H1 (cell line): Measurements from ENCODE around the gene NAA10. TPM values are rescaled to one million over a fixed set of nuclear protein-coding genes. Genes with fewer than 3 reads are reported as not detected.

Experiments used
- ATF2 ChIP-seq: IDR thresholded peaks from 2 replicates; pipeline ENCODE4 v1.6.1; 2012; ENCODE audit warnings: low read length, inconsistent platforms
- BACH1 ChIP-seq: IDR thresholded peaks from 2 replicates; pipeline ENCODE4 v1.6.1; 2012; ENCODE audit warnings: low read length, improper control_type of control experiment
- CEBPB ChIP-seq: IDR thresholded peaks from 2 replicates; pipeline ENCODE4 v1.6.1; 2012; ENCODE audit warnings: low read depth, low read length
- CHD1 ChIP-seq: IDR thresholded peaks from 2 replicates; pipeline ENCODE4 v1.6.1; 2012; ENCODE audit warnings: low read depth, low read length, improper control_type of control experiment
- CTBP2 ChIP-seq: IDR thresholded peaks from 2 replicates; pipeline ENCODE4 v1.7.0; 2011; ENCODE audit warnings: borderline replicate concordance, mild to moderate bottlenecking, moderate library complexity, mixed read lengths, low read length; ENCODE audit not compliant: insufficient read depth, insufficient read length
- KDM5A ChIP-seq: fragments of 200-600 bp; IDR thresholded peaks from 2 replicates; pipeline ENCODE4 v1.7.1; 2012; ENCODE audit warnings: mild to moderate bottlenecking, low read length, inconsistent platforms, mixed read lengths
- SAP30 ChIP-seq: fragments of 300-600 bp; sonication (generic); IDR thresholded peaks from 2 replicates; pipeline ENCODE4 v1.7.1; 2012; ENCODE audit warnings: low read length, moderate library complexity, mild to moderate bottlenecking, inconsistent platforms; ENCODE audit not compliant: insufficient read depth, insufficient replicate concordance
- SIX5 ChIP-seq: IDR thresholded peaks from 2 replicates; pipeline ENCODE4 v1.6.1; 2011; ENCODE audit warnings: mild to moderate bottlenecking, low read depth, low read length
- ZNF274 ChIP-seq: IDR thresholded peaks from 2 replicates; pipeline ENCODE4 v1.7.0; 2012; ENCODE audit warnings: low read length, borderline replicate concordance; ENCODE audit errors: extremely low read depth
- polyA plus RNA-seq, 7 experiments: library from polyadenylated mRNA; depleted of rRNA in 3 of 7; stranded (reverse) in 5 of 7; unstranded in 2 of 7; fragments of >200 nt in 5 of 7; fragments of 200-250 nt in 2 of 7; gene quantifications; 1 replicate in 5 of 7; 2 replicates in 1 of 7; 4 replicates in 1 of 7; pipeline versions ENCODE4 v1.2.1 to v1.2.3, GENCODE V29; 2011 to 2013; ENCODE audit warnings: missing spikeins in 2 of 7, mixed read lengths in 2 of 7
- total RNA-seq: library from RNA; stranded (reverse); fragmentation: NEBNext Ultra II Directional; extraction: Animal tissue kit (Norgen Biotek cat#: 25700); gene quantifications from 2 replicates; pipeline ENCODE4 v1.2.1, GENCODE V29; 2021

The NAA10 gene
- total and polyA plus RNA-seq, 2 of the 8 experiments (the other 6 are each of a cell fraction or from before 2014, with no cell fraction given), result 80.4 to 98.8 TPM

GRCh38 chrX:153953342-153953830, 18.5 kb upstream of the NAA10 start (continued):
- TF ChIP-seq ATF2, result no peak
- TF ChIP-seq ZNF274, result no peak
- no peak for TF ChIP-seq KDM5A
- no peak for TF ChIP-seq BACH1
- no peak for TF ChIP-seq CTBP2
- no peak for TF ChIP-seq CEBPB
- TF ChIP-seq SIX5, result no peak
- no peak for TF ChIP-seq SAP30
- TF ChIP-seq CHD1, result no peak
